Colonic mucosa (tissue), 4 donors: ENCODE results near the gene HSD17B11. TPM values are rescaled to one million over a fixed set of nuclear protein-coding genes. Genes with fewer than 3 reads are reported as not detected.

Experiments
- DNase-seq: peaks from one replicate; pipeline ENCODE4 v3.0.0-alpha.2; 2020
- H3K27ac ChIP-seq: fragments of 200-600 bp; one replicate; pipeline ENCODE4 v1.8.0; 2021
- H3K27me3 ChIP-seq: fragments of 200-600 bp; one replicate; pipeline ENCODE4 v1.8.0; 2021
- H3K36me3 ChIP-seq: fragments of 200-600 bp; one replicate; pipeline ENCODE4 v1.8.0; 2021
- H3K4me1 ChIP-seq: fragments of 200-600 bp; one replicate; pipeline ENCODE4 v1.8.0; 2021; ENCODE audit warnings: mild to moderate bottlenecking
- H3K4me3 ChIP-seq: fragments of 200-600 bp; one replicate; pipeline ENCODE4 v1.8.0; 2021
- H3K9ac ChIP-seq, 2 donors: one replicate each; pipeline ENCODE4 v1.7.0; 2013; ENCODE audit warnings: control low read depth in 2 of 2, low read depth in 2 of 2, low read length in 2 of 2
- H3K9me3 ChIP-seq: fragments of 200-600 bp; one replicate; pipeline ENCODE4 v1.8.0; 2021
- intact Hi-C: fragments of 100-400 bp; cut with DNase I; formaldehyde crosslinking; loops from one replicate; pipeline ENCODE4 v1.14.1; 2022
- total RNA-seq, 2 donors: library from RNA; stranded (reverse); fragmentation: NEBNext Ultra II Directional in 1 of 2; extraction: Animal tissue kit (Norgen Biotek cat#: 25700) in 1 of 2; gene quantifications; one replicate each; pipeline ENCODE4 v1.2.1, GENCODE V29; 2021
- TF ChIP-seq, protein P1 (sequence below): fragments of 200-600 bp; IDR thresholded peaks from one replicate; pipeline ENCODE4 v1.8.0; 2022; ENCODE audit warnings: antibody characterized with exemption, mild to moderate bottlenecking
- donor health status: healthy.
- donor health status: DM: no; HTN: no; CAD: no.
- donor health status: DM: no; HTN: no; CAD: no.

Gene HSD17B11
- total RNA-seq, 2 donors from 2014 or later: 138 to 219 TPM

GRCh38 chr4:87360338-87360935 is 30.6 kb downstream of the HSD17B11 start:
- intact Hi-C loops: no loop called here
- no peak overlapping the region for H3K9ac ChIP-seq
- H3K4me3 ChIP-seq: no peak overlapping the region
- TF ChIP-seq, protein P1, sequence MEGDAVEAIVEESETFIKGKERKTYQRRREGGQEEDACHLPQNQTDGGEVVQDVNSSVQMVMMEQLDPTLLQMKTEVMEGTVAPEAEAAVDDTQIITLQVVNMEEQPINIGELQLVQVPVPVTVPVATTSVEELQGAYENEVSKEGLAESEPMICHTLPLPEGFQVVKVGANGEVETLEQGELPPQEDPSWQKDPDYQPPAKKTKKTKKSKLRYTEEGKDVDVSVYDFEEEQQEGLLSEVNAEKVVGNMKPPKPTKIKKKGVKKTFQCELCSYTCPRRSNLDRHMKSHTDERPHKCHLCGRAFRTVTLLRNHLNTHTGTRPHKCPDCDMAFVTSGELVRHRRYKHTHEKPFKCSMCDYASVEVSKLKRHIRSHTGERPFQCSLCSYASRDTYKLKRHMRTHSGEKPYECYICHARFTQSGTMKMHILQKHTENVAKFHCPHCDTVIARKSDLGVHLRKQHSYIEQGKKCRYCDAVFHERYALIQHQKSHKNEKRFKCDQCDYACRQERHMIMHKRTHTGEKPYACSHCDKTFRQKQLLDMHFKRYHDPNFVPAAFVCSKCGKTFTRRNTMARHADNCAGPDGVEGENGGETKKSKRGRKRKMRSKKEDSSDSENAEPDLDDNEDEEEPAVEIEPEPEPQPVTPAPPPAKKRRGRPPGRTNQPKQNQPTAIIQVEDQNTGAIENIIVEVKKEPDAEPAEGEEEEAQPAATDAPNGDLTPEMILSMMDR: no peak
- no peaks in the 10 kb centered on the region for H3K27me3 ChIP-seq
- H3K4me1 ChIP-seq: no peaks in the 10 kb centered on the region
- no peak for DNase-seq
- peaks cover 14% of the 10 kb centered on the region for H3K36me3 ChIP-seq
- H3K9me3 ChIP-seq: no peaks in the 10 kb centered on the region
- H3K27ac ChIP-seq: no peak overlapping the region

- DNase-seq: no peak
- no peak overlapping the region for H3K4me3 ChIP-seq
- intact Hi-C loops: no loop called here
- H3K4me1 ChIP-seq: no peaks in the 10 kb centered on the region
- H3K9ac ChIP-seq: no peak overlapping the region
- H3K27me3 ChIP-seq: no peaks in the 10 kb centered on the region
- no peak overlapping the region for H3K27ac ChIP-seq
- no peaks in the 10 kb centered on the region for H3K9me3 ChIP-seq
- H3K36me3 ChIP-seq: peaks cover 9% of the 10 kb centered on the region
- TF ChIP-seq, protein P1: no peak
These were observed 31.7 kb downstream of the HSD17B11 start for GRCh38 chr4:87359258-87359657.

DNA sequence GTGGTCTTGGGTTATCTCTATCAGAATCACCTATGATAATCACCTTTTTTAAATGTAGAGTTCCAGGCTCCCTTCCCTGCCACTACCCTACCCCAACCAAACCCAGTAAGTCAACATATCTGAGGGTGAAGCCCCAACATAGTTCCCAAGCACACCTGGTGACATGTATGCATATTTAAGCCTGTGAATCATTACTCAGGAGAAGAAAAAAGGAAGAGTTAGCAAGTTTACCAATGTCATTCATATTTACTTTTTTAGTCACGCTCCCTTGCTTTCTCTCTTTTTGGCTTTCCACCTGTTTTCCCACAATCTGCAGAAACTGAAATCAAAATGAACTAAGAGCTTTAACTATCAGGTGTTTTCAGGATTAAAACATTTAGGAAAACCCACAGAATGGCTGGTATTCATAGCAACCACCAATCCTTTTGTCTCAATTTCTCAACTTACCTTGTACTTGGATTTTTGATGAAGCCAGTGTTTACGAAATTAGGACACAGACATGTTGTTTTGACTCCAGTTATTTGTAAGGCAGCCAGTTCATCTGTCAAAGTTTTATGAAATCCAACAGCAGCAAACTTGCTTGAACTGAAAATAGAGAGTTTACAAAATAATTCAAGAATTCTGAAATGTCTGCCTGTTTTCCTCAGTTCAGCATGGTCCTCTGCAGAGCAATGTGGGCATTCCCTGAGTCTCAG is 34.0 kb downstream of the HSD17B11 start:
- TF ChIP-seq, protein P1: no peak
- no peaks in the 10 kb centered on the region for H3K9me3 ChIP-seq
- no peaks in the 10 kb centered on the region for H3K27me3 ChIP-seq
- intact Hi-C loops: no loop called here
- H3K4me1 ChIP-seq: no peaks in the 10 kb centered on the region
- H3K4me3 ChIP-seq: no peak overlapping the region
- H3K9ac ChIP-seq: no peak overlapping the region
- no peak for DNase-seq
- no peak overlapping the region for H3K27ac ChIP-seq
- H3K36me3 ChIP-seq: no peaks in the 10 kb centered on the region

GRCh38 chr4:87354168-87355102 is 36.6 kb downstream of the HSD17B11 start:
- H3K27me3 ChIP-seq: no peaks in the 10 kb centered on the region
- DNase-seq: no peak
- H3K4me3 ChIP-seq: no peak overlapping the region
- TF ChIP-seq, protein P1: no peak
- H3K9me3 ChIP-seq: no peaks in the 10 kb centered on the region
- no peaks in the 10 kb centered on the region for H3K4me1 ChIP-seq
- no peak overlapping the region for H3K27ac ChIP-seq
- no peaks in the 10 kb centered on the region for H3K36me3 ChIP-seq
- no peak overlapping the region for H3K9ac ChIP-seq
- intact Hi-C loops: no loop called here

DNA sequence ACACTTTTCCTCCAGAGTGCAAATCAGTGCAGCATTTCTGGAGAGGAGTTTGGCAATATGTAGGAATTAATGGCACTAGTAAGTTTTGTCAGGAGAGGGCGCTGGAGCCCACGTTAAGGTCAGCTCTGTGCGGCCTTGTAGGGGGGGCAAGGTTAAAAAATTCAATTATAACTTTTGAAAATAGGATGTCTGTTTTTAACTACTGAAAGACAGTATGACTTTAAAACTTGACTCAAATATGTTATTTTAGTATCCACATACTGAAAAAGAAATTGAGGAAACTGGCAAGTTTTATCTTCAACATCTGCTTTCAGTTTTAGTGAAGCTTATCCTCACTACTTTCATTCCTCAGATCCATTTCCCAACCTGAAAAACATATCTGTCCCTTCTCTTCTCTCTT is 37.4 kb downstream of the HSD17B11 start:
- intact Hi-C loops: no loop called here
- no peak for DNase-seq
- Histone ChIP-seq H3K9ac (no peak overlapping the region), H3K4me1 (no peaks in the 10 kb centered on the region), H3K4me3 (no peak overlapping the region), H3K27ac (no peak overlapping the region), H3K9me3 (no peaks in the 10 kb centered on the region), H3K36me3 (no peaks in the 10 kb centered on the region), H3K27me3 (no peaks in the 10 kb centered on the region)
- TF ChIP-seq, protein P1: peak; percentile 12
